HL-60 (cell line): Measurements from ENCODE around the gene TPGS2.
A peak's percentile ranks its signal among the peaks of the same experiment; 100 is the strongest.

ENCODE experiments used
- DNase-seq, 2 experiments: peaks; one replicate each; pipeline ENCODE4 v3.0.0-alpha.2; 2010 to 2020; ENCODE audit warnings: low read depth in 1 of 2, low spot score in 1 of 2
- H3K27ac ChIP-seq: fragments of 250-450 bp; sonication (Bioruptor Pico); replicated peaks from 2 replicates; pipeline ENCODE4 v1.5.1; 2020; ENCODE audit warnings: mild to moderate bottlenecking, moderate library complexity
- H3K27me3 ChIP-seq: fragments of 250-450 bp; sonication (Bioruptor Pico); 2 replicates; pipeline ENCODE4 v1.5.1; 2021; ENCODE audit warnings: mild to moderate bottlenecking, moderate library complexity; ENCODE audit not compliant: insufficient read depth, poor library complexity, severe bottlenecking
- H3K4me3 ChIP-seq: replicated peaks from 2 replicates; pipeline ENCODE4 v1.5.1; 2011; ENCODE audit warnings: mild to moderate bottlenecking, control low read depth, low read length; ENCODE audit not compliant: insufficient read depth
- CTCF ChIP-seq: IDR thresholded peaks from one replicate; pipeline ENCODE4 v1.5.1; 2011; ENCODE audit warnings: low read length, control low read depth, inconsistent platforms; ENCODE audit not compliant: insufficient read depth
- GABPA ChIP-seq: IDR thresholded peaks from 2 replicates; pipeline ENCODE4 v1.6.1; 2012; ENCODE audit warnings: low read depth
- POLR2AphosphoS5 ChIP-seq: IDR thresholded peaks from 2 replicates; pipeline ENCODE4 v1.6.1; 2012; ENCODE audit warnings: low read depth
- REST ChIP-seq: IDR thresholded peaks from 2 replicates; pipeline ENCODE4 v1.6.1; 2012; ENCODE audit warnings: low read depth; ENCODE audit not compliant: insufficient replicate concordance
- SPI1 ChIP-seq: IDR thresholded peaks from 2 replicates; pipeline ENCODE4 v1.6.1; 2012; ENCODE audit warnings: low read depth, mild to moderate bottlenecking, borderline replicate concordance

The TPGS2 gene

GRCh38 chr18:36809590-36810381, 19.0 kb downstream of the TPGS2 start:
- H3K27ac ChIP-seq, result no peak overlapping the region
- no peak overlapping the region for H3K4me3 ChIP-seq
- TF ChIP-seq CTCF, result peak; percentile 82
- TF ChIP-seq SPI1, result no peak
- peak; percentile 74 to 82 for DNase-seq
- no peaks in the 10 kb centered on the region for H3K27me3 ChIP-seq

DNA sequence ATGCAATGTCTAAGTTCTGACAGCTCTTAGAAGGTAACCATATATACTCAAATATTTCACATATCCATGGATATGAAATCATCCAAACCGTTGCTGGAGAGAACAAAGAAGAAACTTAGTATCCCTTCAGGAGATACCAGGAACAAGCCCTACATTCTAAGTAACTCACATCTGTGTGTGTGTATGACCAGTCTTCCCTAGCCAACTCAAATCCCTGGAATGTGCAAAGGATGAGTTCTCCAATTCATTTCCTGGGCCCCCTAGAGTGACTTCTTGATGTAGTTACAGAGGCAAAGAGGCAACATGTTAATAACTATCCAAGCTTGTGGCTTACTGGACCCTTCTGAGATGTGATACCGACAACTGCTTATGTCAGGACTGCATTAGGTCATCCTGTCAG, 20.1 kb downstream of the TPGS2 start:
- no peaks in the 10 kb centered on the region for H3K27me3 ChIP-seq
- no peak overlapping the region for H3K27ac ChIP-seq
- no peak overlapping the region for H3K4me3 ChIP-seq
- TF ChIP-seq CTCF (no peak), SPI1 (no peak), REST (no peak), POLR2AphosphoS5 (no peak), GABPA (no peak)
- DNase-seq, result no peak

DNA sequence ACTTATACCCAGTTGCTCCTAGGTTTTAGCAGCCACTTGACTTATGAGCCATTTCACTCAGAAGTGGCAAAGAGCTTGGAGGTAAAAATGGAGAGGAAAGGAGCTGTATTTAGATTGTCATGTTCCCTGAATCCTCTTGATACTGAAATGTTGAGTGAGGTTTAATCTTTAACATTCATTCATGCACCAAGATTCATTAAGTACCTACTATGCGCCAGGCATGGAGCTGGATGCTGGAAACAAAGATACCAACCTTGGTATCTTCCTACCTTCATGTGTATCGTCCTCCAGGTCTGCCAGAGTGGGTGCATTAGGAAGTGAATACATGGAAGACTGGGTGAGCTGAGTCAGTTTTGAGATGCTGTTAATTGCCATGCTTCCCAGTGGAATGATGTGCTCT, 23.7 kb downstream of the TPGS2 start:
- TF ChIP-seq CTCF (no peak), SPI1 (no peak), GABPA (no peak), POLR2AphosphoS5 (no peak), REST (no peak)
- no peaks in the 10 kb centered on the region for H3K27me3 ChIP-seq
- no peak overlapping the region for H3K27ac ChIP-seq
- H3K4me3 ChIP-seq, result no peak overlapping the region
- no peak for DNase-seq
